ENCODE measurements around the gene AEN.

AEN gene

DNA sequence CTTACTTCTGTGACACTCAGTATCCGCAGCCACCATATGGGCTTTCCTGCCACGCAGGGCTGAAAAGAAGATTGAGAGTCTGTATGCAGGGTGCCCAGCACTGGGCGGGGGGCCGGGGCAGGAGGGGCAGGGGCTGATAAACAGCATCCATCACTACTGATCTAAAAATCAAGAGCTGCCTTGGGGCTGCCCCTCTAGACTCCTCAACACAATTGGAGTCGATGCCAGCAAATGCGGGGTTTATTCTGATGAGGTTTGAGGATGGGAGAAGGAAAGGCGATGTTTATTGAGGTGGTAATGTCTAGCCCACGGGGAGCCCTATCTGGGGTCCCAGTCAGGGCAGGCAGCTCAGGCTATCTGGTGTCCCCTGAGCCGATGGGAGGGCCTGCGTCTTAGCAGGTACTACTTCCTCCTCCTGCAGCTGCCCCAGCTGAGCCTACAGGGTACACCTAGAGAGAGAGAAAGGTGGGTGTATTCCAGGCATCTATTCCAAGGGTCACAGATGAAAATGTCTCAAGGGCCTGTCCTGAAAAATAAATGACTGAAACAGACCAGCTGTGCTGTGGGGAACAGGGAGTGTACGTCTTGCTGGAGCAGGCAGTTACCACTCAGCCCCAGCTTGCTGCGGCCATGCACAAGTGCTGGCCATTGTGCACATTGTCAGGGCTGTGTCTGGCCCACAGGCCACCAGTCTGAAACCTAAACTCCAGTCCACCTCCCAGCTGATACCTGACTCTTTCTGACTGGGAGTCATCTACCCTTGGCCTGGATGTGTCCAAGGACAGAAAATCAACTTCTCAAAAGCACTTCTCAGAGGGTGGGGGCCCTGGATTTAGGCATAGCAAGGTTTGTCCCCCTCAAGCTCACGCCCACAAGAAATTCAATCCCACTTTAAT, 37.2 kb downstream of the AEN start:
- H3K4me3 ChIP-seq (replicated peaks; ENCODE audit: low read depth, low read length): no peak overlapping the region
- TF ChIP-seq, protein P1, sequence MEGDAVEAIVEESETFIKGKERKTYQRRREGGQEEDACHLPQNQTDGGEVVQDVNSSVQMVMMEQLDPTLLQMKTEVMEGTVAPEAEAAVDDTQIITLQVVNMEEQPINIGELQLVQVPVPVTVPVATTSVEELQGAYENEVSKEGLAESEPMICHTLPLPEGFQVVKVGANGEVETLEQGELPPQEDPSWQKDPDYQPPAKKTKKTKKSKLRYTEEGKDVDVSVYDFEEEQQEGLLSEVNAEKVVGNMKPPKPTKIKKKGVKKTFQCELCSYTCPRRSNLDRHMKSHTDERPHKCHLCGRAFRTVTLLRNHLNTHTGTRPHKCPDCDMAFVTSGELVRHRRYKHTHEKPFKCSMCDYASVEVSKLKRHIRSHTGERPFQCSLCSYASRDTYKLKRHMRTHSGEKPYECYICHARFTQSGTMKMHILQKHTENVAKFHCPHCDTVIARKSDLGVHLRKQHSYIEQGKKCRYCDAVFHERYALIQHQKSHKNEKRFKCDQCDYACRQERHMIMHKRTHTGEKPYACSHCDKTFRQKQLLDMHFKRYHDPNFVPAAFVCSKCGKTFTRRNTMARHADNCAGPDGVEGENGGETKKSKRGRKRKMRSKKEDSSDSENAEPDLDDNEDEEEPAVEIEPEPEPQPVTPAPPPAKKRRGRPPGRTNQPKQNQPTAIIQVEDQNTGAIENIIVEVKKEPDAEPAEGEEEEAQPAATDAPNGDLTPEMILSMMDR (IDR thresholded peaks at IDR 0.05; ENCODE audit: low read length, missing control alignments): no peak
- no peak for DNase-seq (ENCODE audit: low read depth)

DNA sequence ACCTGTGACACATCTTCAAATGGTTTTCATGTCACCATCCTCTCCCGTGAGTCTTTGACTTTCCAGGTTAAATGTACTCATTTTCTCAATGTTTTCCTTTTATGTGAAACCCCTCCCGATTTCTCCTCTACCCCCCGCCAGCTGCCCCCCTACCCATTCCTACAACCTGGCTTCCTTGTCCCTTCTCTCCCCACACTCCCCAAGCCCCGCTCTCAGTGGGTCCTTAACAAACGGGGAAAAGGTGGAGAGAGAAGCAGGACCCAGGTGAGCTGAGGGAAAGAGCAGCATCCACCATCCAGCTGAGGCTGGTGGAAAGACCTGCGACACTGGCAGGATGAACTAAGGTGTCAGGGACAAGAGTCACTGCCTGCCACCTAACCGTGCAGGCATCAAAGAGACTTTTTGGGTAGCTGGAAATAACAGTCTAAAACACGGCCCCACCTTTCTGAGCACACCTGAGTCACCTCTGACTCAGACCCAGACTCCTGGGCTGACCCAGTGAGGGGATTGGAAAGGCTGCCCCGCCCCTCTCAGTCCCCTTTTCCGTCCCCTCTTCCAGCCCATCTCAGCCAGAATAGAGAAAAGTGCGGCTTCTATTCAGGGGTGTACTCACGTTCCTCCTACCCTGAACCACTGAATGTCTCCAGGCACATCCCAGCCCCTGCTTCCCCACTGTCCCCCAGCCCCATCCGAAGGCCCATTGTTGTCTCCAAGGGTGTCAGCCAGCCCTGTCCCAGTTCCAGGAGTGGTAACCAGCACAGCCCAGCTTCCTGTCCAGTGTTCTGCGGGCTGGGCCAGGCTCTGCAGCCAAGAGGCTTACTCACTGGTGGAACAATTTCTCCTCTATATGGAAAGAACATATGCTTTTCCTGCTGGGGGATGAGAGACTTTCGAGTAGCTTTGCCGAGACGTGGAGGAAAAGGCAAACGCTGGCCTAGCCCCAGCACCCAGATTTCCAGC, 38.1 kb downstream of the AEN start:
- peak; percentile 75 for DNase-seq (ENCODE audit: low read depth)
- TF ChIP-seq, protein P1 (IDR thresholded peaks at IDR 0.05; ENCODE audit: low read length, missing control alignments): no peak

DNA sequence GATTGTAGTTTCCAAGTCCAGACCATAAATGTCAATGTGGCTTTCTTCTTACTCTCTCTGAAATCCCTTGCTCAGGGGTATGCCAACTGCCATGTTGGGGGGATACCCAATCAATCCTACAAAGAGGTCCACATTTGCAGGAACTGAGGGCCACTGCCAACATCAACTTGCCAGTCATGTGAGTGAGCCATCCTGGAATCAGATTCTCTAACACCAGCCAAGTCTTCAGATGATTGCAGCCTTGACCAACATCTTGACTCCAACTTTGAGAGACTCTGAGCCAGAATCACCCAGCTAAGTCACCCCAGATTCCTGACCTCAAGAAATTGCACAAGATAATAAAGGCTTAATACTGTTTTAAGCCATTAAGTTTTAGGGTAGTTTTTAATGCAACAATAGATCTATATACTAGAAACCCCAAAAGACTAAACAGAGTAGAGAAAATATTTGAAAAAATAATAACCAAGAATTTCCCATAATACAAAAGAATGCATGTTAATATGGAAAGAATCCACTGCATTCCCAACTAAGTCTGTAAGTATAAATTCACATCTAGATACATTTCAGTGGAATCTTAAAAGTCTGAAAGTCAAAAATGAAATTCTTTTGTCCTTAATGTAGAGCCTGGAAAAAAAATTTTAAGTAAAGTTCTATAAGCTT, 40.0 kb downstream of the AEN start:
- TF ChIP-seq, protein P1 (IDR thresholded peaks at IDR 0.05; ENCODE audit: low read length, missing control alignments): no peak
- DNase-seq (ENCODE audit: low read depth): no peak
- no peak overlapping the region for H3K4me3 ChIP-seq (replicated peaks; ENCODE audit: low read depth, low read length)

More for the DNA sequence above, 38.1 kb downstream of the AEN start:
- no peak overlapping the region for H3K4me3 ChIP-seq (replicated peaks; ENCODE audit: low read depth, low read length)

DNA sequence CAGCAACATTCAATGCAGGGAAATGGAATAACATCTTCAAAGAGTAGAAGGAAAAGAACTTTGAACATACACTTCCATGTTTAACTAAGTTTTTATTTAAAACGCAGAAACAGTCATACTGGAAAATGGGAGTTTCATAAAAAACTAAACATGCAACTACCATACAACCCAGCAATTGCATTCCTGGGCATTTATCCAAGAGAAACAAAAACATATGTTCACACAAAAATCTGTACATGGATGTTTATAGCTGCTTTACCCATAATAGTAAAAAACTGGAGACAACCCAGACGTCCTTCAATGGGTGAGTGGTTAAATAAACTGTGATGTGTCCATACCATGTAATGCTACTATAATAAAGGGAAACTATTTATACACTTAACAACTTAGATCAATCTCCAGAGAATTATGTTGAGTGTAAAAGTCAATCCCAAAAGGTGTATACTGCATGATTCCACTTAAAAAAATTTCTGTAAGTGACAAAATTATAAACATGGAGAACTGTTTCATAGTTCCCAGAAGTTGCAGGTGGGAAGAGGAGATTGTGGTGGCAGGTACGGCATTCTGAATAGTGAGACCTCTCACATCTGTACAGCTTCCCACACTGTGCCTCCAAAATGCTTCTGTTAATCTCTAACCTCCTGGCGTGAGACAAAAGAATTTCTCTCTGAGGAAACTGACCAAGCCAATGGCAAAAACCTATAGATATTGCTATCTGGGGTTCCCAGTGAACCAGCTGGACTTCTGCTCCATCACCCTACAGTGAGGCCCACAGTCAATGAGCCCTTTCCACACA, 40.8 kb downstream of the AEN start:
- H3K4me3 ChIP-seq (replicated peaks; ENCODE audit: low read depth, low read length): no peak overlapping the region
- TF ChIP-seq, protein P1 (IDR thresholded peaks at IDR 0.05; ENCODE audit: low read length, missing control alignments): no peak
- no peak for DNase-seq (ENCODE audit: low read depth)

DNA sequence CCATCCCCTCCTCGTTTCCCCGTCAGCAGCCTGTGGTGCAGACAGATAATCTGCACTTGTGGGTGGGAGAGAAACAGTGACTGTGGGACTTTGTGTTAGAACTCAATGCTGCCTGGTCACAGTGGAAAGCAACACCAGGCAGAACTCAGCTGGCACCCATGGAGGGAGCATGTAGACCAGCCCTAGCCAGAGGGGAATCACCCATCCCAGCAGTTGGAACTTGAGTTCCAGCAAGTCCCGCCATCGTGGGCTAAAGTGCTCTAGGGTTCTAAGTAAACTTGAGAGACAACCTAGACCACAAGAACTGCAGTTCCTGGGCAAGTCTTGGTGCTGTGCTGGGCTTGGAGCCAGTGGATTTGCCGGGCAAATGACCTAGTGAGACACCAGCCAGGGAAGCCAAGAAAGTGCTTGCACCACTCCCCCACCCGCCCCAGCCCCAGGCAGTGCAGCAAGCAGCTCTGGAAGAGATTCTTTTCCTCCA, 42.0 kb downstream of the AEN start:
- no peak for DNase-seq (ENCODE audit: low read depth)

More for the DNA sequence above, 42.0 kb downstream of the AEN start:
- TF ChIP-seq, protein P1 (IDR thresholded peaks at IDR 0.05; ENCODE audit: low read length, missing control alignments): no peak
- H3K4me3 ChIP-seq (replicated peaks; ENCODE audit: low read depth, low read length): no peak overlapping the region
